Medulla oblongata (tissue), 1 donor: ENCODE results near the gene KRTAP12-4.
"Not testable (repeated sequence)": the region's sequence is repeated elsewhere in the genome, so short reads cannot be mapped to it uniquely, and the experiment has no call there.

Experiments used
- DNase-seq: peaks from one replicate; pipeline ENCODE4 v3.0.0-alpha.2; 2015; ENCODE audit errors: extremely low spot score

The KRTAP12-4 gene

GRCh38 chr21:44656868-44657267 is 2.4 kb upstream of the KRTAP12-4 start:
- no peak for DNase-seq

GRCh38 chr21:44653656-44654575 is 543 bp downstream of the KRTAP12-4 start:
- no peak for DNase-seq

GRCh38 chr21:44653123-44653522 is 1.3 kb downstream of the KRTAP12-4 start:
- DNase-seq = no peak

GRCh38 chr21:44650973-44651675 is 3.3 kb downstream of the KRTAP12-4 start:
- no peak for DNase-seq

DNA sequence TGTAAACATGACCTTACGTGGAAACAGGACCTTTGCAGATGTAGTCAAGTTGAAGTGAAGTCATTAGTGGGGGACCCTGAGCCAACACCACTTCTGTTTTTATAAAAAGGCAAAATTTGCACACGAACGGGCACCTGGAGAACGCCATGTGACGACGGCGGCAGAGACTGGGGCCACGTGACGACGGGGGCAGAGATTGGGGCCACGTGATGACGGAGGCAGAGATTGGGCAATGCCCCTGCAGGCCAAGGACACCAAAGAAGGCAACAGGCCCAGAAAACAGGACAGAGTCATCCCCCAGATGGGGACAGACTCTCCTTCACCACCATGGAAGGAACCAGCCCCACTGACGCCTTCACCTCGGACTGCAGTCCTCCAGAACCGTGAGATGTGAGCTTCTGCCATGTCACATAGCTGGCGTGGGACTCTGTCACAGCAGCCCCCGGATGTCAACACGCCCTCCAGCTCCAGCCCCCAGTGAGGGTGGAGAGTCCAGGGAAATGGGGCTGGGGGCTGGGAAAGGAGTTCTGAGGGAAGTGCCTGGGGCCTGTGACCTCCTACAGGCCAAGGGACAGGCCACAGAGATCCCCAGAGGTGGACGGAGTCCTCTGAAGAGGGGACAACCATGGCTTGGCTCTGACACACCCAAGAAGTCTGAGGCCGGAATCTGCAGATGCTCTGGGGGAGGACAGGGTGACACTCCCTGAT is 4.0 kb downstream of the KRTAP12-4 start:
- no peak for DNase-seq

- DNase-seq = no peak
These were observed 4.8 kb downstream of the KRTAP12-4 start for GRCh38 chr21:44649521-44650100.

DNA sequence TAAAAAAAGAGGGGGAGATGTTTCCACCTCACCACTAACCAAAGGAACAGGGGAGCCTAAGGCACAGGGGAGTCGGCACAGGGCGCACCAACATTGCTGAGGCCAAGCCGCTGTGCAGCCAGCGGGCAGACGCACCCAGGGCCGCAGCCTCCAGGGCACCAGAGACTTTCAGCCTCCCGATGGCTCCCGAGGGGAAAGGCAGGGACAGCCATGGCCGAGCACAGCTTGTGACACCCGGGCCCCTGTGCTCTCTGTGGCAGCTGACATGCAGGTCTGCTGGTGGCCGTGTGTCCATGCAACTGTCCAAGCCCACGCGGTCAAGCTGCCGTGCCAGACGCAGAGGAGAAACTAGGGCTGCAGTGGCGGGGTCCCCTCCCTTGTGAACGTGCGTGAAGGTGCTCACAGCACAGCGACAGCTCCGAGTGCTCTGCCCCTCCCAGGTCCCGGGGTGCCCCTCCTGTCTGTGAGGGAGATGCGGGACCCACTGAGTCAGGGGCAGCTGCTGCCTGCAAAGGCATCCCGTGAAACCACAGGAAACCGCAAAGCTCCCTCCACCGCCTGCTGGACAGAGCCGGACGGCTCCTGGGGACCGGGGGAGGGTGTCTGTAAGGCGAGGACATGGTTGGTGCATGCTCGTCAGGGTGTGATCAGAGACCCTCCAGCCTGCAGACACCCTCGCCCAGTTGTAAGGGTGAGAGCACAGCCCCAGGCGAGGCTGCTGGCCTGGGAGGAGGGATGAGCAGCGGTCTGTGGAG is 5.7 kb downstream of the KRTAP12-4 start:
- DNase-seq = no peak

- DNase-seq = no peak
These were observed 7.3 kb downstream of the KRTAP12-4 start for GRCh38 chr21:44647222-44647552.

DNA sequence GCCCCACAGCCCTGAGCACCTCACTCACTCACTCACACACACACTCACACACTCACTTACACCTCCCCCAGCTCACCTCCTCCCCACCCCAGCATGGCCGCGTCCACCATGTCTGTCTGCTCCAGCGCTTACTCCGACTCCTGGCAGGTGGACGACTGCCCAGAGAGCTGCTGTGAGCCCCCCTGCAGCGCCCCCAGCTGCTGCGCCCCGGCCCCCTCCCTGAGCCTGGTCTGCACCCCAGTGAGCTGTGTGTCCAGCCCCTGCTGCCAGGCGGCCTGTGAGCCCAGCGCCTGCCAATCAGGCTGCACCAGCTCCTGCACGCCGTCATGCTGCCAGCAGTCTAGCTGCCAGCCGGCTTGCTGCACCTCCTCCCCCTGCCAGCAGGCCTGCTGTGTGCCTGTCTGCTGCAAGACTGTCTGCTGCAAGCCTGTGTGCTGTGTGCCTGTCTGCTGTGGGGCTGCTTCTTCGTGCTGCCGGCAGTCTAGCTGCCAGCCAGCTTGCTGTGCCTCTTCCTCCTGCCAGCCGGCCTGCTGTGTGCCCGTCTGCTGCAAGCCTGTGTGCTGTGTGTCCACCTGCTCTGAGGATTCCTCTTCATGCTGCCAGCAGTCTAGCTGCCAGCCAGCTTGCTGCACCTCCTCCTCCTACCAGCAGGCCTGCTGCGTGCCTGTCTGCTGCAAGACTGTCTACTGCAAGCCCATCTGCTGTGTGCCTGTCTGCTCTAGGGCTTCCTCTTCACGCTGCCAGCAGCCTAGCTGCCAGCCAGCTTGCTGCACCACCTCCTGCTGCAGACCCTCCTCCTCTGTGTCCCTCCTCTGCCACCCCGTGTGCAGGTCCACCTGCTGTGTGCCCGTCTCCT is 7.9 kb downstream of the KRTAP12-4 start, which contains the start of gene KRTAP10-11:
KRTAP10-11 (plus strand) TSS at position 49 of the 856 bp plus-strand sequence; CDS start at position 94, 45 bp downstream.
- not testable (repeated sequence) for DNase-seq

DNA sequence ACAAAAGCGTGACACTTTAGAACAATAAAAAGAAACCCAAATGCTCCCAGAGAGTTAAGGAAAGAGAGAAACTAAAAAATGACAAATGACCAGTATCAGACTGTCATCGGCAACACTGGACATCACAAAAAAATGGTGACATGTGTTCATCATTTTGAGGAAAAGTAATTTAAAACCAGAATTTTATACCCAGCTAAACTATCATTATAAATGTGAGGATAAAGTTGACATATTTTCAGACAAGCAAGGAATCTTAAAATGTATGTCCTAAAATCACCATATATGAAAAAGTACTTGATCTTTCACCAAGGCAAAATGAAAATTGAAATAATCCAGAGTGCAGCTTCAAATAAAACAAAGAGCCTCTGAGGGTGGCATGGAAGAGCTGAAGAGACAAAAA is 9.6 kb downstream of the KRTAP12-4 start:
- no peak for DNase-seq

DNA sequence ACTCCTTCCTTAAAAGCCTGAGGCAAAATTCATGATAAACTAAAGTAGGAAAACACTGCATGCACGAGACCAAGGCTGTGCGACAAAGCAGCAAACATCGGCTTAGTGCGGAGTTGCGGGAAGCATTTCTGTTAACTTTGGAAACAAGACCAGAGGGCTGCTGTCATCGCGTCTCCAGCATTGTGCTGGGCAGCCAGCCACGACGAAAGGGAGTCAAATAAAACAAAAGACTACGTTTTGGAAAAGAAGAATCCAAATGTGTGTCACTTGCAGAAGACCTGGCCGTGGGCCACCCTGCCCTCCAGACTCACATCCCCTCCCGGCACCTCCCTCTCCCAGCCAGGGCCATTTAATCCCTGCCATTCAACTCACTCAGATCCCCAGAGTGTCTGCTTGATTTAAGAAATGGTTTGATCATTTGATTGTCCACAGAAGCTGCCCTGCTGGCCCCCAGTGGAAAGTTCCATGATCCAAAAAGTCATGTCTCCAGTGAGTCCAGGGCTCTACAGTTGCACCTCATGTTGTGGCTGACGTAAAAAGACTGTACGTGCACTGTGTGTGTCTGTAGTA is 10.6 kb downstream of the KRTAP12-4 start:
- no peak for DNase-seq

DNA sequence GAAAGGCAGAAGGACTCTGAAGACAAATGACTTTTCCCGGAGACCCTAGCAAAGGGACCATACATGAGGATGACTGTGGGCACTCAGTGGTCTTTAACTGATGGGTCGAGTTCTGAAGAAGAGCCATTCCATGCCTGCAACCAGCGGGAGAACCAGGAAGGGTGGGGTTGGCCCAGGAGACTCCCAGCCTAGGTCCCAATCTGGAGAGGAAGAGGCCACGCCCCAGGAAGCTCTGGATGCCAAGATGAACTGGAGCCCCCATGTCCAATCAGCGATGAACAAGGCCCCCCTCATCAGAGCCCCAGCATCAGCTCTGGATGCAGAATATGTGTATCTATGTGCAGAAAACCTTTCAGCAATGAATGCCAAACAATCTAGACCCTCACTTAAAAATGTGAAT is 13.7 kb downstream of the KRTAP12-4 start:
- no peak for DNase-seq

DNA sequence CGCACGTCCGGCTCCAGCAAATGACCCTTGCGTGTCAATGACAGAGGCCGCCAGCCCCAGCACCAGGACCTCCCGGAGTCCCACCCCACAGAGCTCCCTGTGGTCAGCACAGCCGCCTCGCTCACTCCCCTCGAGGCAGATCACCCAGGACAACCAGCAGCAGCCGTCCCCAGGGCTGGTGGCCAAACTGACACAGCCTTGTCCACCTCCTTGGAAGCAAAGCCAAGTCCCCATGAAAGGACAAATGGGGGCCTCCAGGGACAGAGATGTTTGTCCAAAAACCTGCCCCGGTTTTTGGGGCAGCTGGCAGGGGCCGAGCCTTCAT is 15.2 kb downstream of the KRTAP12-4 start:
- DNase-seq = no peak

- not testable (repeated sequence) for DNase-seq
These were observed 15.7 kb downstream of the KRTAP12-4 start for GRCh38 chr21:44638506-44639330.

DNA sequence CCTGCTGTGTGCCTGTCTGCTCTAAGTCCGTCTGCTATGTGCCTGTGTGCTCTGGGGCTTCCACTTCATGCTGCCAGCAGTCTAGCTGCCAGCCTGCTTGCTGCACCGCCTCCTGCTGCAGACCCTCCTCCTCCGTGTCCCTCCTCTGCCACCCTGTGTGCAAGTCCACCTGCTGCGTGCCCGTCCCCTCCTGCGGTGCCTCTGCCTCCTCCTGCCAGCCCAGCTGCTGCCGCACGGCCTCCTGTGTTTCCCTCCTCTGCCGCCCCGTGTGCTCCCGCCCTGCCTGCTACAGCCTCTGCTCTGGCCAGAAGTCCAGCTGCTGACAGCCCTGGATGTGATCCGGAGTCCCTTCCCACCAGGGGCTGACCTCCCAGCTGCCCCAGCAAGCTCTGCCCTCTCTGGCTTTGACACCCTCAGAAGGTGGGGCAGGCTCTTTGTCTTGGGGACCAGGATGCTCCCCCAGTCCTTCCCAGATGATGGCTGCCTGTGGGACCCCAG is 16.6 kb downstream of the KRTAP12-4 start:
- DNase-seq = not testable (repeated sequence)

DNA sequence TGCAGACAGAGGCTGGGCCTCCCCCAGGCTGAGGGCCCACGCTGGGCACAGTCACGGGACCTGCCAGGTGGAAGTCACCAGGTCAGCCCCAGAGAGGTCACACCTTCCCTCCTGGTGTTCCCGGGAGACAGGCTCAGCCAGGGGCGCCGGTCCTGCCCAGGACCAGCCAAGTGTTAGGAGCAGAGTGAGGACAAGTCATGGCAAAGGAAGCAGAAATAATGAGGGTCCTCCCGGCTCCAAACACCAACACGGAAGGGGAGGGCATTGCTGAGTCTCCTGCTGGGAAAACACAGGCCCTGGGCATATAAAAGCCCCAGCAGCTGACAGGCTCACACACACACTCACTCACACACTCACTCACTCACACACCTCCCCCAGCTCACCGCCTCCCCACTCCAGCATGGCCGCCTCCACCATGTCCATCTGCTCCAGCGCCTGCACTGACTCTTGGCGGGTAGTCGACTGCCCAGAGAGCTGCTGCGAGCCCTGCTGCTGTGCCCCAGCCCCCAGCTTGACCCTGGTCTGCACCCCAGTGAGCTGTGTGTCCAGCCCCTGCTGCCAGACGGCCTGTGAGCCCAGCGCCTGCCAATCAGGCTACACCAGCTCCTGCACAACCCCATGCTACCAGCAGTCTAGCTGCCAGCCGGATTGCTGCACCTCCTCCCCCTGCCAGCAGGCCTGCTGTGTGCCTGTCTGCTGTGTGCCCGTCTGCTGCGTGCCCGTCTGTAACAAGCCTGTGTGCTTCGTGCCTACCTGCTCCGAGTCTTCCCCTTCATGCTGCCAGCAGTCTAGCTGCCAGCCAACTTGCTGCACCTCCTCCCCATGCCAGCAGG is 17.2 kb downstream of the KRTAP12-4 start, which contains the start of gene KRTAP10-10:
KRTAP10-10 (plus strand) TSS at position 339 of the 833 bp plus-strand sequence; CDS start at position 401, 62 bp downstream.
- no peak for DNase-seq

GRCh38 chr21:44636209-44637017 is 18.0 kb downstream of the KRTAP12-4 start:
- no peak for DNase-seq
